ENCODE measurements around the gene DGKZ. TPM values are rescaled to one million over a fixed set of nuclear protein-coding genes. Genes with fewer than 3 reads are reported as not detected.

DGKZ gene
- total RNA-seq, 1 donor from 2014 or later: 69.6 TPM

DNA sequence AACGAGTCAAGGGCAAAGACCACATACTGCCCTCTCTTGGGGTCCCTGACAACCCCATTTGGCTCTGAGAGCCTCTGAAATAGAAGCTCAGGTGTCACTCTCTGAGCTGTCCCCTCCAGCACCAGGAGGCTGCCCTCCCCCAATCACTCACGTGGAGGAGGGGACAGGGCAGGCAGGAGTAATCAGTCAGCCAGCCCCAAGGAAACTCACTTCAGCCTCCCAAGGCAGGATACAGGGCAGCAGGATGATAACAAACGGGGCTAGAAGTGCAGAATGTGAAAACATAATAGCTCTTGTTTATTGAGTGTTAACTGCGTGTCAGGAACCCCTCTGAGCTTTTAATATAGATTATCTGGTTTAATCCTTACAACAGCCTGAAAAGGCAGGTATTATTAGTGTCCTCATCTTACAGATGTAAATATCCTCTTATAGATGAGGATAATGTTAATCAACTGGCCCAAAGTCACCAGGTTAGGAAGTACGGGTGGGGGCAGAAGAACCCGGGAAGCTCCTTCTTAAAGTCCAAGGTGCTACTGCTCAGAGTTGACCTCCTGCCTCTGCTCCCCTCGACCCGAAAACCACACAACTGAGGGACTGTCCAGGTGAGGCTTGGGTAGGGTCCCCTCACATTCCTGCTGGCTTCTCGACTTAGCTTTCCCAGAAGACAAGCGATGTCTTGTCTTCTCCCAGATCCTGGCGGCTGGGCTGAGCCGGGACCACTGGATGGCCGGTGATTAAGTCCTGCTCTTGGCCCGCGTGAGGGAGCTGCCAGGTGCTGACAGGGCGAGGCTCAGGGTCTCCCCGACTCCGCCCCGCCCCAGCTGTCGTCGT, 41.6 kb downstream of the DGKZ start:
- TF ChIP-seq CTCF (IDR thresholded peaks at IDR 0.05; ENCODE audit: insufficient read depth, low read length, poor library complexity, severe bottlenecking): no peak
- no peaks in the 10 kb centered on the region for H3K36me3 ChIP-seq (ENCODE audit: control insufficient read depth, insufficient read depth, low read length)
- peaks cover 59% of the 10 kb centered on the region for H3K27me3 ChIP-seq (ENCODE audit: control insufficient read depth, insufficient read depth, low read length)
- no peak overlapping the region for H3K4me3 ChIP-seq (ENCODE audit: low read depth, low read length)
- DNase-seq (ENCODE audit: low read depth): no peak

DNA sequence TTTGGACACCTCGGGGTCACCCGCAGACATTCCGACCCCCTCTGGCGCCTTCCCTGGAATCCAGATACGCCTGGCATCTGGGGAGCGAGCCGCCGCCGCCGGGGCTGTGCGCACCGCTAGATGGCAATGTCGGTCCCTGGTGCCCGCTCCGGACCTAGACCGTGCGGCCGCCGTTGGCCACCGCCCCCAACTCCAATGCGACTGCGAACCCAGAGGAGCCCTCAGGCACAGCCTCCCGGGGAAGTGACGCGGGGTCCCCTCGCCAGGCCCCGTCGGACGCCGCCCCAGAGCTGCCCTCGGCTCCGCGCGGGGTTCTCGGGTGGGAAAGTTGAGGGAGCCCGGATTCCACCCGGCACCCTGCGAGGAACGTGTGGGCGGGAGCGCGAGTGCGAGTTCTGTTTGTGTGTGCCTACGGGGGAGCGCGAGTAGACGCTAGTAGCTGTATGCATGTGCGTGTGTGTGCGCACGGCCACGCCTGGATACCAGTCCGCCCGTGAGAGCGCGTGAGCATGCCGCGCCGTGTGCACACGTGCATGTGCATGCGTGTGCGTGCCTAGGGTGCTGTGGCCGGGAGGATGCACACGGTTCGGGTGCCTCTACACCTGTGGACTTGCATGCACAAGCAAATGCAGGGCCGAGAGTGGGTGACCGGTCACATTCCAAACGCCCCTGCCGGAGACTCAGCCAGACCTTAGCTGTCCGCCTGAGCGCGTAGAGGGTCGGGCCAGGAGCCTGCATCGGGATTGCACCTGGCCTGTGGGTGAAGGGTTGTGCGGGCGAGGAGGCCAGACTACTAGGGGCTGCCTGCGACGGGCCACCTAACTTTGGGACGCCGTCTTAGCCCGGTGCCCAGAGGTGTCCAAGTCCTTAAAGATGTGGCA, 42.4 kb downstream of the DGKZ start:
- Histone ChIP-seq H3K27me3 (ENCODE audit: control insufficient read depth, insufficient read depth, low read length) (peaks cover 59% of the 10 kb centered on the region), H3K4me3 (ENCODE audit: low read depth, low read length) (peak overlapping the region; percentile 28), H3K36me3 (ENCODE audit: control insufficient read depth, insufficient read depth, low read length) (no peaks in the 10 kb centered on the region)
- TF ChIP-seq CTCF (IDR thresholded peaks at IDR 0.05; ENCODE audit: insufficient read depth, low read length, poor library complexity, severe bottlenecking): peak; percentile 82
- no peak for DNase-seq (ENCODE audit: low read depth)

DNA sequence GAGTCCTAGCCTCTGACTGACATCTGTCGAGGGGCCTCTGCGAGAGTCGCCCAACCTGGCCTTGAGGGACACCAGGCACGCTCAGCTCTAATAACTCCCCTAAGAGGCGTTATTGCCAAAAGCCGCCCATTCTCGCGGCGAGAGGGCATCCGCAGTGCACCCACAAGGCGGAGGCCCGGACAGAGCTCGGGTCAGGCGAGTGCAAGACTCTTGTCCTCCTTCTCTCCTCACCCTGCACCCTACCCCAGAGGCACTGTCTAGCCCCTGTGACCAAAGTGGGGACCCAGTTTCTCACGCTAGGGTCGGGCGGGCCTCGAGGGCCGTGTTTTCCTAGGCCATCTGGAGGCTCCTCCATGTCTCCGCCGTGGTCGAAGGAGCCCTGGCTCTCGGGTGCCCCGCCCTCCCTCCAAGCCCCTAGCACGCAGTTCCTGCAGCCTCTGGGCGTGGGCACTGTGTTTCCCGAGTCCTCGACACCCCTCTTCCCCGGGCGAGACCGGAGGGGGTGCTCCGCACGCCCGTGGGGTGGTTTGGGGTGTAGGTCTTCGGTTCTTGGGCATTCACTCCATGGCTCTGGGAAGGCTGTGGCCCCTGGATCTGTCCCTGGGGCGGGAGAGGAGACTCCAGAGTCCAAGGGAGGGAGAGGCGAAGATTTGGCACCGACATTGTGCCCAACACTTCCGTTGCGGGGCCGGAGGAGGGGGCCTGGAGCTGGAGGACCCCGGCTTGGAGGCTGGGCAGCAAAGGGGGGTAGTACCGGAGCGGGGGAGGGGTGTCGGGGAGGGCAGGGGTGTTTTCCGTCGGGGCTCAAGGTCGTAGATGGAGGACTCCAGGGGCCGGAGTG, 43.3 kb downstream of the DGKZ start:
- Histone ChIP-seq H3K27me3 (ENCODE audit: control insufficient read depth, insufficient read depth, low read length) (peaks cover 59% of the 10 kb centered on the region), H3K36me3 (ENCODE audit: control insufficient read depth, insufficient read depth, low read length) (no peaks in the 10 kb centered on the region), H3K4me3 (ENCODE audit: low read depth, low read length) (no peak overlapping the region)
- no peak for TF ChIP-seq CTCF (IDR thresholded peaks at IDR 0.05; ENCODE audit: insufficient read depth, low read length, poor library complexity, severe bottlenecking)
- no peak for DNase-seq (ENCODE audit: low read depth)

GRCh38 chr11:46391186-46391577, 43.9 kb downstream of the DGKZ start:
- no peak for TF ChIP-seq CTCF (IDR thresholded peaks at IDR 0.05; ENCODE audit: insufficient read depth, low read length, poor library complexity, severe bottlenecking)
- peaks cover 59% of the 10 kb centered on the region for H3K27me3 ChIP-seq (ENCODE audit: control insufficient read depth, insufficient read depth, low read length)
- DNase-seq (ENCODE audit: low read depth): no peak
- no peaks in the 10 kb centered on the region for H3K36me3 ChIP-seq (ENCODE audit: control insufficient read depth, insufficient read depth, low read length)
- peak overlapping the region; percentile 14 for H3K4me3 ChIP-seq (ENCODE audit: low read depth, low read length)

GRCh38 chr11:46391578-46392420, 44.5 kb downstream of the DGKZ start, which contains the start of gene CHRM4:
CHRM4 (minus strand) TSS chr11:46391776; CDS start chr11:46386557, 5,219 bp downstream.
- Histone ChIP-seq H3K36me3 (ENCODE audit: control insufficient read depth, insufficient read depth, low read length) (no peaks in the 10 kb centered on the region), H3K4me3 (ENCODE audit: low read depth, low read length) (peak within 1 kb of the TSS; percentile 37), H3K27me3 (ENCODE audit: control insufficient read depth, insufficient read depth, low read length) (peaks cover 58% of the 10 kb centered on the region)
- TF ChIP-seq CTCF (IDR thresholded peaks at IDR 0.05; ENCODE audit: insufficient read depth, low read length, poor library complexity, severe bottlenecking): peak; percentile 28
- DNase-seq (ENCODE audit: low read depth): no peak
